Measurements from ENCODE around the gene EPOP.

Gene EPOP

GRCh38 chr17:38705523-38705802 lies 30.7 kb upstream of the EPOP start:
- DNase-seq = no peak

DNA sequence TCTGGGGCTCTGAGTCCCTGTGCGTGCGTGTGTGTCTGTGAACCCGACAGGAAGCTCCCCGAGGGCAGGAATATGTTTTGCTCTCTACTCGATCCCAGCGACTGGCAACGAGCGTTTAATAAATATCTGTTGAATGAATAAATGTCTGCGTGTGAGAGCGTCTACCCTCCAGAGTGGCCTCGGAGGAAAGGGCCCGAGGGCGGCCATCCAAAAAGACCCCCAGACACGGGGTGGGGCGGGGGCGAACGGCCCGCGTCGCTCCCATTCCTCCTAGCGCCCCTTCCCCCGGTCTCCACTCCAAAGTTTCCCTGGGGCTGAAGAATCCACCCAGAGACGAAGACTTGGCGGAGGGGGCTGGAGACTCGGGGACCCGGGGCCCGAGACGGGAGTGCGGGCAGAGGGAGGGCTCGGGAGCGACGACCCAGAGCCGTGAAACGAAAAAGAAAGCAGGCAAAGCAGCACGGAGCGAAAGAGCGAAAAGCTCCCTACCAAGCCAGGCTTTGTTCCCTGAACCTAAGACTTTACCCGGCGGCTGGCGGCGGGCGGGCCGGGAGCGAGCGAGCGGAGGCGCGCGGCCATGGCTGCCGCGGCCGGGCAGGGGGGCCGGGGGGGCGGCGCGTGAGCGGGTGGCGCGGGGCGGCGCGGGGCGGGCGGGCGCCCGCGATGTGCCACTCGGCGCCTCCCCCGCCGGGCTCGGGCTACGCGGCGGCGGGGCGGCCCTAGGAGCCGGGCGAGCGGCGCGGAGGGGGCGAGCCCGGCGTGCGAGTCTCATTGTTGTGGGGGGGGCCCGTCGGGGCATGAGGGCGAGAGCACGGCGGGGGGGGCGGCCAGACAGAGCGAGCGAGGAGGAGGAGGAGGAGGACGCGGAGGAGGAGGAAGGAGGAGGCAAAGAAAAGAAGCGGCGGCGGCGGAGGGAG lies 30.1 kb upstream of the EPOP start, which contains the start of gene MLLT6:
Gene MLLT6, plus strand, starts transcription at position 668 of the 917 bp plus-strand sequence. CDS start 360 bp downstream, outside the sequence.
- DNase-seq = peak; percentile 86

GRCh38 chr17:38703742-38704605 lies 29.2 kb upstream of the EPOP start:
- DNase-seq = peak; percentile 99

DNA sequence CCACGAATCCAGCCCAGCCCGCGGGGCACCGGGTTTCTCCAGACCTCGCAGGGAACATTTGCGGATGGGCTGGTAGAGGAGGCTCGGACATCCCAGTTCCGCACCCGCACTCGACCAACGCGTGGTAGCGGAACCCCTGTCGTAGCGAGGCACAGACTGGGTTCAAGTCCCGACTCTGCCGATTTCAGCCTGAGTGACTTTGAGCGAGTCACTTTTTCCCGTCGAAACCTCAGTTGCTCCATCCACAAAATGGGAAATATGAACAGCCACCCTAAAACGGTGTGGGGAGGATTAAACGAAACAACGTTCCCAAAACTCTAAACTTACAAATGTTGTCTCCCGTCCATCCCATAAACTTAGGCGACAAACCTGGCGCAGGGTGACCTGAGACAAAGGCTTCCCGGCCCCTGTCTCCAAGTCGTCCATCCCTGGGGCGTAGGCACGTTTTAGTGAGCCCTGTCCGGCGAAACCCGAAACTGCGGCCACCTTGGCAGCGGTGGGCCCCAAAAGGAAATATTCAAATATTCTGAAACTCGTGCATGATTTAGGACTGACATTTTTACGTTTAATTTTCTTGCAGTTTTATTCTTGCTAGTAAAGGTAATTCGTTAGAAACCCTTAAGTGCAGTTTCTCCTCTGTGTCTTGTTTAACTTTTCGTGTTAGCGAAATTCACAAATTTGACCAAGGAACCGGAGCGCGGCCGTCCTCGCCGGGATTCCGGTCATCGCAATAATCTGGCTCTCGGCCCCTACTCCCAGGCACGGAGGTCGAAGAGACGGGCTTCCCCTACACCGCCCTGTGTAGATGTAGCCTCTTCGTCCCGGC lies 28.4 kb upstream of the EPOP start:
- DNase-seq = no peak

- peak; percentile 91 for DNase-seq
These were observed 27.6 kb upstream of the EPOP start for GRCh38 chr17:38702166-38702915.

DNA sequence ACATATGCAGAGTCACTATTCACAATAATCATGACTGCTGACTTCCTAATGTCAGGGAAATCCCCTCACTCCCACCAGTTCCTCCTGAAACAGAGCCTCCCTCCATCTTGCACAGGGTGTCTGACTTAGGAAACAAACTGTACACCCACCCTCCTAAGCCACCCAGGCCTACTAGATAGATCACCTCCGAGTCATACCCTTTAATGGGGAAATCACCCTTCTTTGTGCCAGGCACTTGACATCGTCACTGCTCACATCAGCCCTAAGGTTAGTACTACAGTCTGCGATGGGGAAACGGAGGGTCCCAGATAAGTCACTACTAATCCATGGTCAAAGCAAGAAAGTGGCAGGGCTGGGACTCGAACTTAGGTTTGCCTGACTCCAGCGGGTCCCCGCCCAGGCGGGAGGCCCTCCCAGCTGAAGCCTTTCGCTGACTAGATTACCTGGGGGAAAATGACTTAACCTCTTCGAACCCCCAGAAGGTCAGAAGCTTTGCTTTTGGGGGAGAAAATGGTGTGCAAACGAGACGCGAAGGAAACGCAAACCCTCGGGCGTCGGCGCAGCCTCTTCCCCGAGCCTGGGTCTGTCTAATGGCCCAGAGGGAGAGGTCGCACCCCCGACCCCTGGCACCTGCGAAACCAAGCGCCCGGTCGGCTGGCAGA lies 26.9 kb upstream of the EPOP start:
- DNase-seq = peak; percentile 55

DNA sequence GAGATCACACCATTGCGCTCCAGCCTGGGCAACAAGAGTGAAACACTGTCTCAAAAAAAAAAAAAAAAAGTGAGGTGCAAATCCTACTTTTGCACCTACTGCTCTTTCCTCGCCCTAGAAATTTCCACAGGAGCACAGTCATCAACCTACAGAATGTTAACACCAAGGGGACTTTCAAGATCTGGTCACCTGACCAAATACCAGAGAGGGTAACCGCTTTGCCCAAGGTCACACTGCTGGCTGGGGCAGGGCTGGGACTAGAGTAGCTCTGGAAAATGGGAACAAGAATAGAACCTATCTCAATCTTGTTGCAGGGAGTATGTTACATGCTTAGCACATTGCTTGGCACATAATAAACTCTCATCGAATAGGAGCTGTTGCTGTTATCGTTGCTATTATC lies 24.0 kb upstream of the EPOP start:
- DNase-seq = no peak

GRCh38 chr17:38697061-38697820 lies 22.5 kb upstream of the EPOP start:
- no peak for DNase-seq

DNA sequence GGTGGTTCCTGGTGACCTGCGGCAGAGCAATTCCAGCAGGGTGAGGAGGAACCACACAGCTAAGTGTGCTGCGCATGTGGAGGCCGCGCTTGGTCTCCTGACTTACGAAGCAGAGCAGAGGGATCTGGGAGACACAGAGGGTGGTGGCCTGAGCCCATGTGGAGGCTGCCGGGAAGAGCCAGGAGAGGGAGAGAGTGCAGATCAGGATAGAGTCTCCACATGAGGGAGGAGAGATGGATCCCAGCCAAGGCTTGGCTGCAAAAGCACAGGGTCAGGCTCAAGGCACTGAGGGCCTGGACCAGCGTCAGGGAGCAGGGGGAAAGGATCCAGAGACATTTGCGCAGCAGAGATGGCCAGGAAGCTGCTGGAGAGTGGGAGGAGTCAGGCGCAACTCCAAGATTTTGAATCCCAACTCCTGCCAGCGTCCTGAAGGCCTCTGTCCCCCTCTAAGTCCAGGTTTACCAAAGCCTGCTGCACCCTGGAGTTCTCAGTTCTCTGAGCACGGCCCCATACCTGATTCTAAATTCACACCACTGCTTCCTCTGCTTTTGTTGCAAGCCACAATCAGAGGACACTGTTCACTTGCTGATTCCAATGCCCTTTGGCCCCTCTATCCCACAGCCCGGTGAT lies 19.1 kb upstream of the EPOP start:
- no peak for DNase-seq

- no peak for DNase-seq
These were observed 16.4 kb upstream of the EPOP start for GRCh38 chr17:38691154-38691553.

GRCh38 chr17:38690386-38690785 lies 15.6 kb upstream of the EPOP start:
- DNase-seq = peak; percentile 73

GRCh38 chr17:38687286-38687685 lies 12.5 kb upstream of the EPOP start:
- no peak for DNase-seq

DNA sequence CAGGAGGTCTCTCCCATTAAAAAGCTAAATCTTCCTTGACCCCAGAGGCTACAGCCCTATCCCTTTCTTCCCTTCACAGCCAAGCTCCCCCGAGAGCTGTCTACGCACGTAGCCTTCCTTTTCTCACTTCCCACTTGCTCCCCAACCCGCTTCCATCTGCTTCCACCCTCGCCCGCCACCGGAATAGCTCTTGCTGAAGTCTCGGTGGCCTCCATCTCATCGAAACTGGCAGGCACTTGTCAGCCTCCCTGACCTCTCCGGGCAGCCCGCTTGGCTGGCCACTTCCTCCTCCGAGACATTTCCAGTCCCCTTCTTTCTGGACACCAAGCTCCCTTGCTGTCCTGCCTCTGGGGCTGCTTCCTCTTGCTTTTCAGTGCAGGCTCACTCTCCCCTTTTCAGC lies 10.7 kb upstream of the EPOP start:
- no peak for DNase-seq

DNA sequence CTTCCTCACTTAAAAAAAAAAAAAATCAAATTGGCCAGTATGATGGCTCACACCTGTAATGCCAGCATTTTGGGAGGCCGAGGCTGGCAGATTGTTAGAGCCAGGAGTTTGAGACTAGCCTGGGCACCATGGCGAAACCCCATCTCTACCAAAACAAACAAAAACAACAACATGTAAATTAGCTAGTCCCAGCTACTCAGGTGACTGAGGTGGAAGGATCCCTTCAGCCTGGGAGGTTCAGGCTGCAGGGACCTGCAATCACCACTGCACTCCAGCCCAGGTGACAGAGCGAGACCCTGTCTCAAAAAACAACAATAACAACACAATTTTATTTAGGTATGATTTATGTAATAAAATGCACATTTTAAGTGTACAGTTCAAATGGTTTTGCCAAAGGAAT lies 6.3 kb upstream of the EPOP start:
- no peak for DNase-seq

GRCh38 chr17:38677819-38678218 lies 3.1 kb upstream of the EPOP start:
- DNase-seq = no peak

- peak; percentile 92 for DNase-seq
These were observed 2.1 kb upstream of the EPOP start for GRCh38 chr17:38676706-38677504.

DNA sequence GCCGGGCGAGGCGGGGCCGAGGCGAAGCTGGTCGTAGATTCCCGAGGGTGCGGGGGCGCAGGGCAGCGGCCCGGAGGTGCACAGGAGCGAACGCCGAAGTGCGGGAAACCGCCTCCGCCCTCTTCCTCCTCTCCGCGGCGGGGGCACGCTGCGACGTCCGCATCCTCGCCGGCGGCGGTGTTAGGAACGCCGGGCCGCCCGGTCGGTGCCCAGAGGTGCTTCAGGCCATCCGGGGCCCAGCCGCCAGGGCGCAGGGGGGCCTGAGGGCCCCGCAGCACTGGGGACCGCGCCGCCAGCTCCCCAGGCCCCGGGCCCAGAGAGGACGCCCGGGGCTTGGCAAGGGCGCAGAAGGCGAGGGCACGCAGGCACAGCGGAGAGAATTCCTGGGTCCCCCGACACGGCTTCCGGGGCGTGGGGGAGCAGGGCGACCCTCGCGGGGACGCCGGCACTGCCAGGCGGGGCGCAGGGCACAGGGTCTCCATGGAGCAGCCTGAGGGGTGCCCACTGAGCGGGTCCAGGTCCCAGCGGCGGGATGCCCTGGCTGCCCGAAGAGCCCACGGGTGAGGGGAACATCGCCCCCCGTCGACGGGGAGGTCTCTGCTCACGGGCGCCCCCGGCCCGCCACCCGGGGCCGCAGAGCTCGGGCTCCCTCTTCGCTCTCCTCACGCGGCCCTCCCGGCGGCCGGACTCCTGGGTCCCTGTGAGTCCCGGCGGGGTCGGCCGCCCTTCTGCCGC lies 576 bp downstream of the EPOP start:
- peak; percentile 62 for DNase-seq

GRCh38 chr17:38673707-38674013 lies 1.1 kb downstream of the EPOP start:
- DNase-seq = no peak
